GM23338 (cell line): ENCODE data around the gene FAM131A. TPM values are rescaled to one million over a fixed set of nuclear protein-coding genes. Genes with fewer than 3 reads are reported as not detected.

ENCODE experiments used
- ATAC-seq: fragments of 200-7000 bp; cut with Tn5 transposase; 3 replicates; pipeline ENCODE4 v1.9.1; 2020
- DNase-seq: peaks from one replicate; pipeline ENCODE4 v3.0.0-alpha.2; 2015; ENCODE audit warnings: low spot score
- H2AFZ ChIP-seq: fragments of 200-600 bp; sonication (generic); 2 replicates; pipeline ENCODE4 v1.8.0; 2016; ENCODE audit warnings: antibody characterized with exemption, mild to moderate bottlenecking, moderate library complexity
- H3F3A ChIP-seq: fragments of 200-600 bp; sonication (generic); replicated peaks from 2 replicates; pipeline ENCODE4 v1.8.0; 2017; ENCODE audit warnings: antibody characterized with exemption, mixed run types, low read depth
- H3K27ac ChIP-seq: fragments of 200-600 bp; sonication (generic); 2 replicates; pipeline ENCODE4 v1.6.1; 2016; ENCODE audit warnings: low read depth
- H3K27me3 ChIP-seq: fragments of 200-600 bp; sonication (generic); 2 replicates; pipeline ENCODE4 v1.8.0; 2016; ENCODE audit warnings: mild to moderate bottlenecking, mixed run types, moderate library complexity; ENCODE audit not compliant: insufficient read depth
- H3K36me3 ChIP-seq: fragments of 200-600 bp; sonication (generic); 2 replicates; pipeline ENCODE4 v1.8.0; 2016; ENCODE audit warnings: mild to moderate bottlenecking; ENCODE audit not compliant: insufficient read depth
- H3K4me1 ChIP-seq: fragments of 200-600 bp; sonication (generic); 2 replicates; pipeline ENCODE4 v1.8.0; 2016; ENCODE audit warnings: mild to moderate bottlenecking, moderate library complexity; ENCODE audit not compliant: insufficient read depth
- H3K4me2 ChIP-seq: fragments of 200-600 bp; sonication (generic); 2 replicates; pipeline ENCODE4 v1.7.1; 2017; ENCODE audit warnings: mixed run types
- H3K4me3 ChIP-seq: fragments of 200-600 bp; sonication (generic); 2 replicates; pipeline ENCODE4 v1.6.1; 2016; ENCODE audit warnings: mixed run types
- H3K79me2 ChIP-seq: fragments of 200-600 bp; sonication (generic); replicated peaks from 2 replicates; pipeline ENCODE4 v1.8.0; 2017; ENCODE audit warnings: mild to moderate bottlenecking; ENCODE audit not compliant: insufficient read depth
- H3K9me2 ChIP-seq: fragments of 200-600 bp; sonication (generic); 2 replicates; pipeline ENCODE4 v1.8.0; 2017; ENCODE audit not compliant: insufficient read depth
- H4K20me1 ChIP-seq: fragments of 200-600 bp; sonication (generic); replicated peaks from 2 replicates; pipeline ENCODE4 v1.8.0; 2017; ENCODE audit warnings: mild to moderate bottlenecking; ENCODE audit not compliant: insufficient read depth
- H3K27ac Mint-ChIP-seq: 2 replicates; pipeline ENCODE4 v1.8.0; 2020; ENCODE audit warnings: inconsistent platforms, mild to moderate bottlenecking, moderate library complexity, mixed read lengths
- H3K27me3 Mint-ChIP-seq: 3 replicates; pipeline ENCODE4 v1.8.0; 2022; ENCODE audit warnings: low read depth, mild to moderate bottlenecking, moderate library complexity, mixed read lengths, inconsistent platforms; ENCODE audit not compliant: insufficient read depth, poor library complexity
- H3K36me3 Mint-ChIP-seq: 3 replicates; pipeline ENCODE4 v1.8.0; 2021; ENCODE audit warnings: low read depth, mild to moderate bottlenecking, inconsistent platforms, moderate library complexity, mixed read lengths
- H3K4me1 Mint-ChIP-seq: 3 replicates; pipeline ENCODE4 v1.8.0; 2020; ENCODE audit warnings: mild to moderate bottlenecking, inconsistent platforms, mixed read lengths
- H3K4me3 Mint-ChIP-seq: 3 replicates; pipeline ENCODE4 v1.8.0; 2021; ENCODE audit warnings: moderate library complexity, mild to moderate bottlenecking, inconsistent platforms, mixed read lengths
- H3K9me3 Mint-ChIP-seq: 3 replicates; pipeline ENCODE4 v1.8.0; 2020; ENCODE audit warnings: moderate library complexity, mild to moderate bottlenecking, inconsistent platforms, mixed read lengths
- CREB1 ChIP-seq: fragments of 250-450 bp; sonication (Bioruptor Pico); IDR thresholded peaks from 2 replicates; pipeline ENCODE4 v1.5.0; 2020; ENCODE audit warnings: low read depth, mild to moderate bottlenecking, moderate library complexity
- CTCF ChIP-seq, 2 experiments: fragments of 200-600 bp in 1 of 2; sonication (generic) in 1 of 2; conservative IDR thresholded peaks; 2 replicates each; pipeline versions ENCODE4 v1.5.1 to v1.6.1; 2016 to 2017; ENCODE audit warnings: antibody characterized with exemption in 2 of 2, low read depth in 2 of 2, mild to moderate bottlenecking in 2 of 2, moderate library complexity in 1 of 2
- ETS1 ChIP-seq: IDR thresholded peaks from 2 replicates; pipeline ENCODE4 v1.6.1; 2016; ENCODE audit warnings: antibody characterized with exemption
- EZH2 ChIP-seq: fragments of 200-600 bp; sonication (generic); IDR thresholded peaks from one replicate; pipeline ENCODE4 v1.8.0; 2017; ENCODE audit warnings: antibody characterized with exemption, mild to moderate bottlenecking, low read depth; ENCODE audit not compliant: unreplicated experiment
- EZH2phosphoT487 ChIP-seq: fragments of 200-600 bp; sonication (generic); IDR thresholded peaks from one replicate; pipeline ENCODE4 v1.8.1; 2018; ENCODE audit warnings: antibody characterized with exemption; ENCODE audit not compliant: unreplicated experiment
- JUNB ChIP-seq: IDR thresholded peaks from one replicate; pipeline ENCODE4 v1.6.1; 2016; ENCODE audit warnings: antibody characterized with exemption; ENCODE audit not compliant: unreplicated experiment
- NANOG ChIP-seq: IDR thresholded peaks from 2 replicates; pipeline ENCODE4 v1.6.1; 2016; ENCODE audit warnings: antibody characterized with exemption, borderline replicate concordance
- POLR2AphosphoS5 ChIP-seq: IDR thresholded peaks from 2 replicates; pipeline ENCODE4 v1.6.1; 2016; ENCODE audit warnings: antibody characterized with exemption, low read depth
- STAT1 ChIP-seq: IDR thresholded peaks from one replicate; pipeline ENCODE4 v1.6.1; 2016; ENCODE audit warnings: antibody characterized with exemption; ENCODE audit not compliant: unreplicated experiment
- ZNF114 ChIP-seq: fragments of 250-450 bp; sonication (Bioruptor Pico); IDR thresholded peaks from 2 replicates; pipeline ENCODE4 v1.5.0; 2020; ENCODE audit warnings: mild to moderate bottlenecking, moderate library complexity
- ZNF331 ChIP-seq: fragments of 250-450 bp; sonication (Bioruptor Pico); IDR thresholded peaks from 2 replicates; pipeline ENCODE4 v1.5.0; 2020; ENCODE audit warnings: low read depth, mild to moderate bottlenecking, moderate library complexity
- ZNF462 ChIP-seq: fragments of 250-450 bp; sonication (Bioruptor Pico); IDR thresholded peaks from 2 replicates; pipeline ENCODE4 v1.5.0; 2020; ENCODE audit warnings: mild to moderate bottlenecking, moderate library complexity
- polyA plus RNA-seq: library from polyadenylated mRNA; unstranded; fragments of >200 nt; fragmentation: Nextera tagmentation; extraction: Ambion mirVana; gene quantifications from 2 replicates; pipeline ENCODE4 v1.2.1, GENCODE V29; 2016
- total RNA-seq: library from RNA; depleted of rRNA; stranded (reverse); fragments of >200 nt; shearing (Covaris generic); gene quantifications from 2 replicates; pipeline ENCODE4 v1.2.3, GENCODE V29; 2014
- TF ChIP-seq, protein P1 (sequence below): IDR thresholded peaks from one replicate; pipeline ENCODE4 v1.6.1; 2018; ENCODE audit warnings: antibody characterized with exemption; ENCODE audit not compliant: unreplicated experiment

The FAM131A gene
- total and polyA plus RNA-seq, 2 experiments from 2014 or later = 6.7 to 31.8 TPM

- Histone ChIP-seq H3K9me2 (no peaks in the 10 kb centered on the region), H4K20me1 (no peaks in the 10 kb centered on the region), H2AFZ (no peak overlapping the region), H3K27me3 (peaks cover 13% of the 10 kb centered on the region; the same call in 1 of the 2 replicates), H3K27ac (no peak overlapping the region), H3K4me1 (no peaks in the 10 kb centered on the region; the same call in 1 of the 2 replicates), H3K4me2 (no peak overlapping the region), H3K79me2 (no peaks in the 10 kb centered on the region), H3F3A (no peaks in the 10 kb centered on the region), H3K36me3 (no peaks in the 10 kb centered on the region), H3K4me3 (no peak overlapping the region)
- Mint-ChIP-seq H3K36me3 (no peaks in the 10 kb centered on the region), H3K4me3 (no peak overlapping the region), H3K27ac (no peak overlapping the region), H3K4me1 (peaks cover 5% of the 10 kb centered on the region; the same call in 2 of the 3 replicates), H3K27me3 (peaks cover 10% of the 10 kb centered on the region), H3K9me3 (no peaks in the 10 kb centered on the region)
- ATAC-seq = no peak
- DNase-seq = no peak
- no peak for TF ChIP-seq CREB1 (CRISPR knock-in tag)
- TF ChIP-seq NANOG = no peak
- TF ChIP-seq STAT1 = no peak
- no peak for TF ChIP-seq CTCF (conservative IDR thresholded peaks at IDR 0.05; ENCODE audit: low read depth in 2 of 2)
- TF ChIP-seq JUNB = no peak
- TF ChIP-seq ZNF462 = no peak
- no peak for TF ChIP-seq ZNF114 (CRISPR knock-in tag)
- no peak for TF ChIP-seq POLR2AphosphoS5
- TF ChIP-seq EZH2 = no peak
- TF ChIP-seq ETS1 = no peak
- no peak for TF ChIP-seq ZNF331 (CRISPR knock-in tag)
- no peak for TF ChIP-seq EZH2phosphoT487
- TF ChIP-seq, protein P1, sequence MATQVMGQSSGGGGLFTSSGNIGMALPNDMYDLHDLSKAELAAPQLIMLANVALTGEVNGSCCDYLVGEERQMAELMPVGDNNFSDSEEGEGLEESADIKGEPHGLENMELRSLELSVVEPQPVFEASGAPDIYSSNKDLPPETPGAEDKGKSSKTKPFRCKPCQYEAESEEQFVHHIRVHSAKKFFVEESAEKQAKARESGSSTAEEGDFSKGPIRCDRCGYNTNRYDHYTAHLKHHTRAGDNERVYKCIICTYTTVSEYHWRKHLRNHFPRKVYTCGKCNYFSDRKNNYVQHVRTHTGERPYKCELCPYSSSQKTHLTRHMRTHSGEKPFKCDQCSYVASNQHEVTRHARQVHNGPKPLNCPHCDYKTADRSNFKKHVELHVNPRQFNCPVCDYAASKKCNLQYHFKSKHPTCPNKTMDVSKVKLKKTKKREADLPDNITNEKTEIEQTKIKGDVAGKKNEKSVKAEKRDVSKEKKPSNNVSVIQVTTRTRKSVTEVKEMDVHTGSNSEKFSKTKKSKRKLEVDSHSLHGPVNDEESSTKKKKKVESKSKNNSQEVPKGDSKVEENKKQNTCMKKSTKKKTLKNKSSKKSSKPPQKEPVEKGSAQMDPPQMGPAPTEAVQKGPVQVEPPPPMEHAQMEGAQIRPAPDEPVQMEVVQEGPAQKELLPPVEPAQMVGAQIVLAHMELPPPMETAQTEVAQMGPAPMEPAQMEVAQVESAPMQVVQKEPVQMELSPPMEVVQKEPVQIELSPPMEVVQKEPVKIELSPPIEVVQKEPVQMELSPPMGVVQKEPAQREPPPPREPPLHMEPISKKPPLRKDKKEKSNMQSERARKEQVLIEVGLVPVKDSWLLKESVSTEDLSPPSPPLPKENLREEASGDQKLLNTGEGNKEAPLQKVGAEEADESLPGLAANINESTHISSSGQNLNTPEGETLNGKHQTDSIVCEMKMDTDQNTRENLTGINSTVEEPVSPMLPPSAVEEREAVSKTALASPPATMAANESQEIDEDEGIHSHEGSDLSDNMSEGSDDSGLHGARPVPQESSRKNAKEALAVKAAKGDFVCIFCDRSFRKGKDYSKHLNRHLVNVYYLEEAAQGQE = no peak
Measured at GRCh38 chr3:184388164-184388935, 51.0 kb downstream of the FAM131A start.
